Measurements from ENCODE around the gene KCNE1. TPM values are rescaled to one million over a fixed set of nuclear protein-coding genes. Genes with fewer than 3 reads are reported as not detected.

Gene KCNE1
- total RNA-seq (0.32 and 1.1 TPM in 2 replicates), polyA plus RNA-seq (0.48 and 1.3 TPM in 2 replicates)

- WGBS (ENCODE audit: low lambda C conversion rate, missing lambda C conversion rate), result 97% methylated on average over 14 of the region's 14 CpGs
- H3K9me3 ChIP-seq (ENCODE audit: low read depth), result no peaks in the 10 kb centered on the region
- no peaks in the 10 kb centered on the region for H3K9me2 ChIP-seq (replicated peaks; ENCODE audit: insufficient read depth)
- H3K4me2 ChIP-seq, result no peak within 1 kb of the TSS
- no peaks in the 10 kb centered on the region for H3K79me2 ChIP-seq
- TF ChIP-seq CTCF (IDR thresholded peaks at IDR 0.05; ENCODE audit: poor library complexity) (no peak), EZH2 (IDR thresholded peaks at IDR 0.05; ENCODE audit: borderline replicate concordance) (no peak), EZH2phosphoT487 (IDR thresholded peaks at IDR 0.05; ENCODE audit: low read depth, severe bottlenecking, unreplicated experiment) (no peak)
- H3K27ac ChIP-seq, result peak within 1 kb of the TSS; percentile 52
- no peaks in the 10 kb centered on the region for H3K27me3 ChIP-seq
- H3K36me3 ChIP-seq (replicated peaks; ENCODE audit: insufficient read depth, low read depth), result no peaks in the 10 kb centered on the region
- H3K4me3 ChIP-seq, result no peak within 1 kb of the TSS
- H4K20me1 ChIP-seq (ENCODE audit: insufficient read depth, poor library complexity, severe bottlenecking), result no peaks in the 10 kb centered on the region
- no peak for DNase-seq (ENCODE audit: low spot score)
- no peak within 1 kb of the TSS for H2AFZ ChIP-seq
- H3K4me1 ChIP-seq (ENCODE audit: insufficient read depth), result peaks cover 4% of the 10 kb centered on the region
These were observed at the start of gene KCNE1 for GRCh38 chr21:34511787-34512455. KCNE1 (minus strand) TSS chr21:34512210; CDS start chr21:34449634, 62,576 bp downstream.

DNA sequence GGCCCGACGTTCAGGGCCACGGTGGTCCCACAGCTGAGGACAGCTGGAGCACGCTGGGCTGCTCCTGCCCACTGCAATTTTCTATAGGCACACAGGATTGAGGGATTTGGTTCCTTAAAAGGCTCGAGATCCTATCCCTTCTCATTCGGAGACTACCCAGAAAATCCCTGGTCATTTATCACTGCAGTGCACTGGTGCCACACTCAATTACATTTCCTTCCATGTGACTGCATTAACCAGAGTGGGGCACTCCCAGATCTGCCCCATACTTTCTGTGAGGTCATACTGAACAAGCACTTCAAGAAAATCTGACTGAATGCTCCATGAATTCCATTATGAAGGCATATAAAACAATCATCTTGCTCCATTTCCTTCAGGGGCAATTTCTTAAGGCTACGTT lies 49.8 kb upstream of the KCNE1 start:
- WGBS (ENCODE audit: low lambda C conversion rate, missing lambda C conversion rate), result 77% methylated on average over 7 of the region's 7 CpGs
- no peaks in the 10 kb centered on the region for H3K9me2 ChIP-seq (replicated peaks; ENCODE audit: insufficient read depth)
- no peak for TF ChIP-seq EZH2 (IDR thresholded peaks at IDR 0.05; ENCODE audit: borderline replicate concordance)

GRCh38 chr21:34560609-34561008 lies 48.6 kb upstream of the KCNE1 start:
- H3K4me2 ChIP-seq, result no peak overlapping the region
- no peaks in the 10 kb centered on the region for H3K4me1 ChIP-seq (ENCODE audit: insufficient read depth)
- H3K27ac ChIP-seq, result no peak overlapping the region
- H3K9me3 ChIP-seq (ENCODE audit: low read depth), result no peaks in the 10 kb centered on the region
- no peaks in the 10 kb centered on the region for H3K9me2 ChIP-seq (replicated peaks; ENCODE audit: insufficient read depth)
- H3K79me2 ChIP-seq, result no peaks in the 10 kb centered on the region
- no peaks in the 10 kb centered on the region for H4K20me1 ChIP-seq (ENCODE audit: insufficient read depth, poor library complexity, severe bottlenecking)
- 0% methylated on average over 1 of the region's 1 CpG for WGBS (ENCODE audit: low lambda C conversion rate, missing lambda C conversion rate)
- TF ChIP-seq EZH2 (IDR thresholded peaks at IDR 0.05; ENCODE audit: borderline replicate concordance) (no peak), CTCF (IDR thresholded peaks at IDR 0.05; ENCODE audit: poor library complexity) (no peak), EZH2phosphoT487 (IDR thresholded peaks at IDR 0.05; ENCODE audit: low read depth, severe bottlenecking, unreplicated experiment) (no peak)
- H3K27me3 ChIP-seq, result no peaks in the 10 kb centered on the region
- H2AFZ ChIP-seq, result no peak overlapping the region
- no peak for DNase-seq (ENCODE audit: low spot score)
- no peaks in the 10 kb centered on the region for H3K36me3 ChIP-seq (replicated peaks; ENCODE audit: insufficient read depth, low read depth)
- H3K4me3 ChIP-seq, result no peak overlapping the region

More for the DNA sequence above, 49.8 kb upstream of the KCNE1 start:
- no peaks in the 10 kb centered on the region for H3K4me1 ChIP-seq (ENCODE audit: insufficient read depth)
- H3K4me3 ChIP-seq, result no peak overlapping the region
- no peak overlapping the region for H3K4me2 ChIP-seq
- no peaks in the 10 kb centered on the region for H4K20me1 ChIP-seq (ENCODE audit: insufficient read depth, poor library complexity, severe bottlenecking)
- H2AFZ ChIP-seq, result no peak overlapping the region
- H3K27me3 ChIP-seq, result no peaks in the 10 kb centered on the region
- no peaks in the 10 kb centered on the region for H3K9me3 ChIP-seq (ENCODE audit: low read depth)
- no peak for DNase-seq (ENCODE audit: low spot score)
- no peaks in the 10 kb centered on the region for H3K36me3 ChIP-seq (replicated peaks; ENCODE audit: insufficient read depth, low read depth)
- no peak overlapping the region for H3K27ac ChIP-seq
- H3K79me2 ChIP-seq, result no peaks in the 10 kb centered on the region

DNA sequence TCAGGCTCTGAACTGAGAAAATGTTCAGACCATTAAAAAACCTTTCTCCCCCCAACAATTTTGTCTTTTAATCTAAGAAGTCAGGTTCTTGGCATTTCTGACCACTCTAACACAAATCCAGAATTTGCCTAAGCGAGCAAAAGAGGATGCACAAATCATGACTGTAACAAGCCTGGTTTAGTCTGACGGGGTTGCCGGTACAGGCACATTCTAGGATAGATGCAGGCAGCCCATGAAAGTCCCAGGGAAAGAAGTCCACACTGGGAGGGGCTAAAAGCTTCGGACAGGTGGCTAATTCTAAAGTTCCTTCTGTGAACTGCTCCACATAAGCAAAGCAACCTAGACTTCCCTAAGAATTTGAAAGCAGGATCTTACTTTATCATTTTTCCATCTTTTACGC lies 48.0 kb upstream of the KCNE1 start:
- Histone ChIP-seq H3K27me3 (no peaks in the 10 kb centered on the region), H3K4me1 (ENCODE audit: insufficient read depth) (no peaks in the 10 kb centered on the region), H3K9me3 (ENCODE audit: low read depth) (no peaks in the 10 kb centered on the region), H3K4me2 (no peak overlapping the region), H3K79me2 (no peaks in the 10 kb centered on the region), H4K20me1 (ENCODE audit: insufficient read depth, poor library complexity, severe bottlenecking) (no peaks in the 10 kb centered on the region), H2AFZ (no peak overlapping the region), H3K4me3 (no peak overlapping the region), H3K36me3 (replicated peaks; ENCODE audit: insufficient read depth, low read depth) (no peaks in the 10 kb centered on the region), H3K27ac (no peak overlapping the region), H3K9me2 (replicated peaks; ENCODE audit: insufficient read depth) (no peaks in the 10 kb centered on the region)
- 87% methylated on average over 5 of the region's 5 CpGs for WGBS (ENCODE audit: low lambda C conversion rate, missing lambda C conversion rate)
- no peak for TF ChIP-seq EZH2phosphoT487 (IDR thresholded peaks at IDR 0.05; ENCODE audit: low read depth, severe bottlenecking, unreplicated experiment)
- TF ChIP-seq EZH2 (IDR thresholded peaks at IDR 0.05; ENCODE audit: borderline replicate concordance), result no peak
- no peak for DNase-seq (ENCODE audit: low spot score)

Measured in hepatocyte (in vitro differentiated cells).